Mesodermal cell (in vitro differentiated cells): Measurements from ENCODE around the gene LDHAL6B.

ENCODE experiments used
- H3K27ac ChIP-seq: 2 replicates; pipeline ENCODE4 v1.7.0; 2013; ENCODE audit warnings: mild to moderate bottlenecking, low read depth, low read length, moderate library complexity; ENCODE audit not compliant: severe bottlenecking
- H3K36me3 ChIP-seq: 2 replicates; pipeline ENCODE4 v1.7.1; 2013; ENCODE audit warnings: mild to moderate bottlenecking, low read length, moderate library complexity; ENCODE audit not compliant: control insufficient read depth, insufficient read depth
- H3K4me1 ChIP-seq: one replicate; pipeline ENCODE4 v1.7.1; 2013; ENCODE audit warnings: mild to moderate bottlenecking, low read length; ENCODE audit not compliant: insufficient read depth, control insufficient read depth, poor library complexity, severe bottlenecking
- H3K4me3 ChIP-seq: 2 replicates; pipeline ENCODE4 v1.7.0; 2013; ENCODE audit warnings: low read length, control low read depth, mild to moderate bottlenecking; ENCODE audit not compliant: insufficient read depth, poor library complexity, severe bottlenecking; ENCODE audit errors: extremely low read depth
- H3K9me3 ChIP-seq: 2 replicates; pipeline ENCODE4 v1.7.1; 2013; ENCODE audit warnings: mild to moderate bottlenecking, low read length, moderate library complexity; ENCODE audit not compliant: control insufficient read depth
- WGBS, 2 experiments: methylation state at CpG; one replicate each; pipeline ENCODE4 v1.1.5; 2013; ENCODE audit warnings: missing lambda C conversion rate in 2 of 2; ENCODE audit not compliant: insufficient coverage in 2 of 2; 5-methylcytosine and 5-hydroxymethylcytosine counted together

The LDHAL6B gene

DNA sequence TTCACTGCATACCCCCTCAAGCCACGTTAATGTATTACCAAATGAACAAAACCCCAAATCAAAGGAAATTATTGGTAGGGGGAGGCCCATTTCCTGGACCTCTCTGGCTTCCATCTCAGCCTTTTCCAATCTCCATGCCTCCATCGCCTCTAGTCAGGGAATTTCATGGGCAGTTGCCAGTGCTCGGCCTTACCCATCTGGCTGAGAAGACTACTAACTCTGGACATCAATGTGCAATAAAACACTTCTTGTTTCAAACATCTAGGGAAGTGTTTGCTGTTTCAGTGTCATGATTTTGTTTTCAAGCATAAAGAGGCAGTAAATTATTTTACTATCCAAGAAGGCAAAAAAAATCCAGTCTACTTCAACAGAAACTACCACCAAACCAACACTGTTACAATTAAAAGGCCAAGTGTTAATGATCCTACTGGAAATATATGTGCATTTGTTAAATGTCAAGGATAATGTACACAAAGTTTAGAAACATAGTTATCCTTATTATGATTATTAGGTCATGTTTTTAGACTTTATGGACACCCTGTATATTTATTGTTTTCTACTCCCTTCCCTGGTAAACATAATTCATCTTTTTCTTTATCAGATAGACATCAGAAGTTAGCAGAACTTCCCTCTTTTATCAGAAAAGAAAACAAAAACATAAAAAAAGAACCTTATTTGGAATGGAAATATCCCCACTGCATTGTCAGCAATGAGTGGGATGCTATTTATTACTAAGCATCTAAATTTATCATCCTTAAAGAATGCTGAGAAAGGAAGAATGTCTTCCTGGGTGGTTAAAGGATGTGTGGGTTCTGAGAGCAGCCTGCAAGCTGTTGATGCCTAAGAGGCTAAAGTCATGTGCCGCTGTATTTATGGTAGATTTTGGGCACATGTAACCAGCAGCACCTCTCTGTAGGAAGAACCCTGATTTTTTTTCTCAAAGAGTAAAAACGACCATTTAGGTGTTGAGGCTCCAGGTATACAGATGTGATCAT is 15.2 kb downstream of the LDHAL6B start:
- Histone ChIP-seq H3K9me3 (no peaks in the 10 kb centered on the region), H3K36me3 (peaks cover 21% of the 10 kb centered on the region), H3K4me3 (no peak overlapping the region), H3K4me1 (no peaks in the 10 kb centered on the region), H3K27ac (no peak overlapping the region)
- WGBS, 2 experiments = 76 to 100% methylated on average over 1 to 2 of the region's 5 CpGs

- Histone ChIP-seq H3K4me3 (no peak overlapping the region), H3K27ac (no peak overlapping the region), H3K4me1 (no peaks in the 10 kb centered on the region), H3K36me3 (peaks cover 17% of the 10 kb centered on the region), H3K9me3 (no peaks in the 10 kb centered on the region)
- WGBS, 2 experiments = 92 to 100% methylated on average over 6 of the region's 11 CpGs
Observed at GRCh38 chr15:59222906-59223550, 16.4 kb downstream of the LDHAL6B start.

GRCh38 chr15:59223736-59224135 is 17.1 kb downstream of the LDHAL6B start:
- no peak overlapping the region for H3K27ac ChIP-seq
- H3K4me3 ChIP-seq = no peak overlapping the region
- no peaks in the 10 kb centered on the region for H3K4me1 ChIP-seq
- WGBS, 2 experiments = 95 to 96% methylated on average over 3 of the region's 3 CpGs
- no peaks in the 10 kb centered on the region for H3K9me3 ChIP-seq
- H3K36me3 ChIP-seq = peaks cover 20% of the 10 kb centered on the region

DNA sequence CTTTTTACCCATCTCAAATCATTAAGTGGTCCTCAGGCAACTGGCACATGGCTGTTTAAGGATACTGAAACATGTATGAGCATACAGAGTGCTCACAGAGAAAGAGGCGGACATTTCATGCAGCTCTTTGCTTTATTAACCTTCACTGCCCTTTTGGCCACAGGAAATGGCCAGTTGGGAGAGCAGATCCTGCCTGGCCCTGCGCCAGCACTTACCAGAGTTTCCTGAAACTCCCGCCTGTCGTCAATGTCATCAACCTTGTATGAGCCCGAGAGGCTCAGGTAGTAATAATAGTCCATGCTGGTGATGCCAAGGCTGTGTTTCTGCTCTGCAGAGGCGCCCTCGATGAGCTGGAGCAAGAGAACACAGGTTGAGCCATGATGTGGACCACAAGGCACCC is 17.8 kb downstream of the LDHAL6B start:
- Histone ChIP-seq H3K4me3 (no peak overlapping the region), H3K27ac (no peak overlapping the region), H3K4me1 (no peaks in the 10 kb centered on the region), H3K9me3 (no peaks in the 10 kb centered on the region), H3K36me3 (peaks cover 25% of the 10 kb centered on the region)
- 90 to 95% methylated on average over 6 to 7 of the region's 7 CpGs for WGBS, 2 experiments

- 92 to 94% methylated on average over 3 of the region's 4 CpGs for WGBS, 2 experiments
- Histone ChIP-seq H3K4me3 (no peak overlapping the region), H3K36me3 (peaks cover 25% of the 10 kb centered on the region), H3K4me1 (peaks cover under 1% of the 10 kb centered on the region), H3K9me3 (no peaks in the 10 kb centered on the region), H3K27ac (no peak overlapping the region)
Observed at GRCh38 chr15:59227021-59227420, 20.4 kb downstream of the LDHAL6B start.

DNA sequence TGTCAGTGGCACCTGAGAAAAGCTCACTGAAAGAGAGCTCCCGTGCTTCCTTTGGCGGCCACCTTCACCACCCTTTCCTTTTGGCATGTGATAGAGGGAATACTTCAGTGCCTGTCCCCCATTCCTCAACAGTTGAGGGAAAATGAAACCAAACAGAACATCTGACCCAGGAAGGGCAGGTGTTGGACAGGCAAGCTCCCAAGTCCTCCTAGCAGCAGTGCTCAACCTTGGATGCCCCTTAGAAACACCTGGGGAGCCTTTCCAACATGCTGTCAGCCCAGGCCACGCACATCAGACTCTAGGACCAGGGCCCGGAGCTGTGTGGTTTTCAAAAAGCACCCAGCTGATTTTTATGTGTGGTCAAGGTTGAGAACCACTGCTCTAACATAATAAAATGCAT is 22.4 kb downstream of the LDHAL6B start:
- H3K27ac ChIP-seq = no peak overlapping the region
- 100% methylated on average over 2 of the region's 4 CpGs for WGBS, 2 experiments
- H3K4me1 ChIP-seq = peaks cover 11% of the 10 kb centered on the region
- no peaks in the 10 kb centered on the region for H3K9me3 ChIP-seq
- peaks cover 15% of the 10 kb centered on the region for H3K36me3 ChIP-seq
- no peak overlapping the region for H3K4me3 ChIP-seq

- no peak overlapping the region for H3K27ac ChIP-seq
- peaks cover 11% of the 10 kb centered on the region for H3K4me1 ChIP-seq
- no peaks in the 10 kb centered on the region for H3K9me3 ChIP-seq
- peaks cover 15% of the 10 kb centered on the region for H3K36me3 ChIP-seq
- WGBS, 2 experiments = 88 to 100% methylated on average over 1 of the region's 3 CpGs
- no peak overlapping the region for H3K4me3 ChIP-seq
Observed at GRCh38 chr15:59229453-59229852, 22.8 kb downstream of the LDHAL6B start.

DNA sequence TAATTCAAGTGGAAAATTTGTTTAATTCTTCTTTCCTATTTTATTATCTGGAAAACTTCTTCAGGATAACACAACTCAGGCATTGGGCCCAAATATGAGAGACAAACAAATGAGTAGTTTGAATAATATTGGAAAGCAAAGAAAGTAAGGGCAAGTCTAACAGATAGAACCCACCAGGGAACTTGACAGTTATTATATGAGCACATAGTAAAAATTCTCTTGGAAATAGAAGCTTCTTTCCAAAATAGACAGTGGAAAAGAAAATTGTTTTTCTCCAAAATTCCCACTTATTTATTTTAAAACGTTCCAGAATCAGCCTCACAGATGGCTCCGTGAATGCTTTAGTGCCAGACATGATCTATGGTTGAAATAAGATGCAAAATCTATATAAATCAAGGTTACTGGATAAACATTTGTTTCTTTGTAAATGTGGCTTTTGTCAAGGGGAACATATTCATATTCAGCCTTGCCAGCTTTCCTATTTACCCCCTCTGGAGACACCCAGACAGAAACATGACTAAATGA is 23.9 kb downstream of the LDHAL6B start:
- H3K9me3 ChIP-seq = no peaks in the 10 kb centered on the region
- WGBS, 2 experiments = no CpG with 5 or more reads among the region's 2 CpGs
- peaks cover 15% of the 10 kb centered on the region for H3K36me3 ChIP-seq
- peaks cover 11% of the 10 kb centered on the region for H3K4me1 ChIP-seq
- no peak overlapping the region for H3K27ac ChIP-seq
- H3K4me3 ChIP-seq = no peak overlapping the region

- no peaks in the 10 kb centered on the region for H3K9me3 ChIP-seq
- H3K4me3 ChIP-seq = no peak overlapping the region
- H3K36me3 ChIP-seq = peaks cover 15% of the 10 kb centered on the region
- WGBS, 2 experiments = no CpG with 5 or more reads among the region's 1 CpG
- no peak overlapping the region for H3K27ac ChIP-seq
- H3K4me1 ChIP-seq = peaks cover 11% of the 10 kb centered on the region
Observed at GRCh38 chr15:59232476-59232875, 25.8 kb downstream of the LDHAL6B start.

- WGBS, 2 experiments = no CpG with 5 or more reads among the region's 1 CpG
- Histone ChIP-seq H3K4me1 (peaks cover 11% of the 10 kb centered on the region), H3K36me3 (peaks cover 5% of the 10 kb centered on the region), H3K27ac (no peak overlapping the region), H3K9me3 (no peaks in the 10 kb centered on the region), H3K4me3 (no peak overlapping the region)
Observed at GRCh38 chr15:59236394-59236793, 29.8 kb downstream of the LDHAL6B start.
